OCI-LY1 (cell line): ENCODE results near the gene NSRP1.
A peak's percentile ranks its signal among the peaks of the same experiment; 100 is the strongest.

Source experiments
- H2AFZ ChIP-seq: fragments of 200-600 bp; sonication (generic), shearing (Covaris generic); 2 replicates; pipeline ENCODE4 v1.6.0; 2014; ENCODE audit warnings: antibody characterized with exemption, mild to moderate bottlenecking, low read length
- H3F3A ChIP-seq: fragments of 200-600 bp; sonication (generic), shearing (Covaris generic); 2 replicates; pipeline ENCODE4 v1.6.0; 2014; ENCODE audit warnings: mild to moderate bottlenecking, antibody characterized with exemption, low read length, moderate library complexity; ENCODE audit not compliant: insufficient read depth
- H3K27ac ChIP-seq: fragments of 200-600 bp; sonication (generic); 2 replicates; pipeline ENCODE4 v1.5.1; 2014; ENCODE audit warnings: low read length, mixed run types, mild to moderate bottlenecking, low read depth; ENCODE audit not compliant: poor library complexity, severe bottlenecking
- H3K27me3 ChIP-seq: fragments of 200-600 bp; sonication (generic); 2 replicates; pipeline ENCODE4 v1.6.0; 2014; ENCODE audit warnings: antibody characterized with exemption, mild to moderate bottlenecking, low read length, moderate library complexity; ENCODE audit not compliant: insufficient read depth
- H3K36me3 ChIP-seq: fragments of 200-600 bp; sonication (generic); 2 replicates; pipeline ENCODE4 v1.6.1; 2014; ENCODE audit warnings: mild to moderate bottlenecking, antibody characterized with exemption, low read length, moderate library complexity, mixed read lengths; ENCODE audit not compliant: insufficient read depth
- H3K4me1 ChIP-seq: fragments of 200-600 bp; sonication (generic); 2 replicates; pipeline ENCODE4 v1.5.1; 2014; ENCODE audit warnings: mild to moderate bottlenecking, low read length, moderate library complexity; ENCODE audit not compliant: insufficient read depth, severe bottlenecking
- H3K4me2 ChIP-seq: fragments of 200-600 bp; sonication (generic), shearing (Covaris generic); 2 replicates; pipeline ENCODE4 v1.6.1; 2014; ENCODE audit warnings: low read length
- H3K4me3 ChIP-seq: fragments of 200-600 bp; sonication (generic); 2 replicates; pipeline ENCODE4 v1.5.1; 2014; ENCODE audit warnings: low read length, low read depth, mild to moderate bottlenecking, mixed read lengths; ENCODE audit not compliant: poor library complexity, severe bottlenecking
- H3K79me2 ChIP-seq: fragments of 200-600 bp; shearing (Covaris generic); 2 replicates; pipeline ENCODE4 v1.6.1; 2016; ENCODE audit warnings: mixed run types, low read length, mixed read lengths; ENCODE audit not compliant: insufficient read depth
- H3K9ac ChIP-seq: fragments of 200-600 bp; sonication (generic), shearing (Covaris generic); 2 replicates; pipeline ENCODE4 v1.6.1; 2014; ENCODE audit warnings: mild to moderate bottlenecking, low read length, mixed read lengths
- H3K9me2 ChIP-seq: fragments of 200-600 bp; sonication (generic), shearing (Covaris generic); 2 replicates; pipeline ENCODE4 v1.6.1; 2014; ENCODE audit warnings: low read depth, mild to moderate bottlenecking, low read length, mixed read lengths
- H3K9me3 ChIP-seq: fragments of 200-600 bp; shearing (Covaris generic); 2 replicates; pipeline ENCODE4 v1.6.1; 2014; ENCODE audit warnings: low read length, mixed read lengths
- H4K20me1 ChIP-seq: fragments of 200-600 bp; sonication (generic), shearing (Covaris generic); 2 replicates; pipeline ENCODE4 v1.6.0; 2016; ENCODE audit warnings: mild to moderate bottlenecking, low read length; ENCODE audit not compliant: insufficient read depth
- EZH2 ChIP-seq: fragments of 200-600 bp; sonication (generic), shearing (Covaris generic); IDR thresholded peaks from 2 replicates; pipeline ENCODE4 v1.8.0; 2017; ENCODE audit warnings: borderline replicate concordance, mixed run types, mild to moderate bottlenecking, antibody characterized with exemption, low read length, moderate library complexity, mixed read lengths
- TF ChIP-seq, protein P1 (sequence below): fragments of 200-600 bp; sonication (generic), shearing (Covaris generic); IDR thresholded peaks from 2 replicates; pipeline ENCODE4 v1.5.1; 2017; ENCODE audit warnings: mild to moderate bottlenecking, antibody characterized with exemption, low read length, moderate library complexity, mixed read lengths

Gene NSRP1

DNA sequence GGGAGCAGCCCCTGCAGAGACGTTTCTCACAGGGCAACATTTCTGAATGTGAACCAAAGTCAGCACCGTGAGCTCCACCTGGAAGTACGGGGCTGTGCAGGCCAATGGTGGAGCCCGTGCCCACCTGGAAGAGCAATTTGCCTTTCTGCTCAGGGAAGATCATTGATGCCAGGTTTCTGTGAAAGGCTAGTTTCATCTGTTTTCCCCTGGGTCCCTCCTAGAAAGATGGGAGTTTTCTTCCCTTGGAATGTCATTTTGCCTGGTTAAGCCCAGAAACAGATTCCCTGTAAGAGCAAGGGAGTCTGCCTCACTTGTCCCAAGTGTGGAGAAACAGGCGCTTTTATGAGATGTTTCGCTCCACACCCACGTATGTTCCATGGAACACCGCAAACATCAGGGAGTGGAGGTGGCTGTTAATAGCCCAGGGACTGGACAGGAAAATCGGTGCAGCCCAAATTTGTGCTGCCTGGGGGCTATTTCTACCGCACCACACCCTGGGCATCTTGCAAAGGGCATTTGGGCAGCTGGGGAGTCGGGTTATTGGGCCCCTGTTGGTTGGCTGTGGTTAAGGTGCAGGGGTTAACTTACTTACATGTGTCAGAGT, 116.3 kb downstream of the NSRP1 start:
- H3F3A ChIP-seq = no peaks in the 10 kb centered on the region

DNA sequence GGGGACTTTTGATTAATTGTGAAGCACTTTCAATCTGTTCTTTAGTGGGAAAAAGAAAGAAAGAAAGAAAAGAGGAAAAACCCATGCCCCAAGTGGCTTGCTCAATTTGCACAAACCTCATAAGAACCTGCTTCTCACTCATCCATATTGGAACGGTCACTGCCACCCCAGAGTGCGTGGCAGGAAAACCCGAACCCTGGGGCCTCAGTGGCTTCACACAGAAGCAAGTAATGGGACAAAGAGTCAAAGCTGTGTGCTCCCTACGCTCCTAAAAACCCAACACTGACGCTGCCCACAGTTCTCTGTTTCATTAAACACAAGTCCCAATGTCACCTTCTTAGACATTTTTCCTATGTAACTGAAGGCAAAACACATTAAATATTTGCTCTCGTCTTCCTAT, 117.7 kb downstream of the NSRP1 start:
- Histone ChIP-seq H3F3A (no peaks in the 10 kb centered on the region), H3K79me2 (no peaks in the 10 kb centered on the region), H3K9me3 (no peaks in the 10 kb centered on the region), H3K4me2 (no peak overlapping the region), H4K20me1 (no peaks in the 10 kb centered on the region), H3K27ac (no peak overlapping the region), H2AFZ (no peak overlapping the region), H3K9ac (no peak overlapping the region), H3K4me3 (no peak overlapping the region), H3K9me2 (no peaks in the 10 kb centered on the region), H3K27me3 (peaks cover 14% of the 10 kb centered on the region), H3K4me1 (peaks cover 5% of the 10 kb centered on the region), H3K36me3 (no peaks in the 10 kb centered on the region)
- TF ChIP-seq, protein P1, sequence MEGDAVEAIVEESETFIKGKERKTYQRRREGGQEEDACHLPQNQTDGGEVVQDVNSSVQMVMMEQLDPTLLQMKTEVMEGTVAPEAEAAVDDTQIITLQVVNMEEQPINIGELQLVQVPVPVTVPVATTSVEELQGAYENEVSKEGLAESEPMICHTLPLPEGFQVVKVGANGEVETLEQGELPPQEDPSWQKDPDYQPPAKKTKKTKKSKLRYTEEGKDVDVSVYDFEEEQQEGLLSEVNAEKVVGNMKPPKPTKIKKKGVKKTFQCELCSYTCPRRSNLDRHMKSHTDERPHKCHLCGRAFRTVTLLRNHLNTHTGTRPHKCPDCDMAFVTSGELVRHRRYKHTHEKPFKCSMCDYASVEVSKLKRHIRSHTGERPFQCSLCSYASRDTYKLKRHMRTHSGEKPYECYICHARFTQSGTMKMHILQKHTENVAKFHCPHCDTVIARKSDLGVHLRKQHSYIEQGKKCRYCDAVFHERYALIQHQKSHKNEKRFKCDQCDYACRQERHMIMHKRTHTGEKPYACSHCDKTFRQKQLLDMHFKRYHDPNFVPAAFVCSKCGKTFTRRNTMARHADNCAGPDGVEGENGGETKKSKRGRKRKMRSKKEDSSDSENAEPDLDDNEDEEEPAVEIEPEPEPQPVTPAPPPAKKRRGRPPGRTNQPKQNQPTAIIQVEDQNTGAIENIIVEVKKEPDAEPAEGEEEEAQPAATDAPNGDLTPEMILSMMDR = no peak
- no peak for TF ChIP-seq EZH2

More for the DNA sequence above, 116.3 kb downstream of the NSRP1 start:
- H3K36me3 ChIP-seq = no peaks in the 10 kb centered on the region
- no peak for TF ChIP-seq EZH2
- TF ChIP-seq, protein P1 = no peak
- H3K4me1 ChIP-seq = peaks cover 5% of the 10 kb centered on the region
- H4K20me1 ChIP-seq = no peaks in the 10 kb centered on the region
- no peaks in the 10 kb centered on the region for H3K9me3 ChIP-seq
- no peak overlapping the region for H3K9ac ChIP-seq
- H3K27ac ChIP-seq = no peak overlapping the region
- no peak overlapping the region for H3K4me2 ChIP-seq
- no peak overlapping the region for H3K4me3 ChIP-seq
- no peaks in the 10 kb centered on the region for H3K9me2 ChIP-seq
- no peaks in the 10 kb centered on the region for H3K79me2 ChIP-seq
- H2AFZ ChIP-seq = no peak overlapping the region
- H3K27me3 ChIP-seq = peaks cover 6% of the 10 kb centered on the region; the same call in 1 of the 2 replicates

DNA sequence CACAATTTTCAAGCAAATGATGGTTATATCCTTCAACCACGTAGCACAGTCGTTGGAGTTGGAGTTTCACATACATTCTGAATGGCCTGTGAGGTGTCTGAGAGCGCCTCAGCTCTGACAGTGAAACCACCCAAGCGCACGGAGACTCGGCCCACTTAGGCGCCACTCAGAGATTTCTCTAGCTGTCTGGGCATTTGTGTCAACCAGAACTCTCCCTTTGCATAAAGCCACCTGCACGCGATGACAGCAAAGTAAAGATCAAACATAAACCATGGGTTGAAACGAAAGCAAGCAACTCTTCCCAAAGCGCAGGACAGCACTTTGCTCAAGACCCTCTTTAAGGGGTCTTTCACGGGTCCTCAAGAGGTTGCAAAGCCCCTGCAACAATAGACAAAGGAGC, 118.3 kb downstream of the NSRP1 start:
- Histone ChIP-seq H3K79me2 (no peaks in the 10 kb centered on the region), H3K27me3 (peaks cover 14% of the 10 kb centered on the region), H2AFZ (no peak overlapping the region), H3K9me3 (no peaks in the 10 kb centered on the region), H3F3A (no peaks in the 10 kb centered on the region), H3K9me2 (no peaks in the 10 kb centered on the region), H3K4me3 (no peak overlapping the region), H3K27ac (no peak overlapping the region), H4K20me1 (no peaks in the 10 kb centered on the region), H3K4me1 (peaks cover 5% of the 10 kb centered on the region), H3K4me2 (peak overlapping the region; percentile 15; the same call in 1 of the 2 replicates), H3K36me3 (no peaks in the 10 kb centered on the region; the same call in 1 of the 2 replicates), H3K9ac (no peak overlapping the region)
- TF ChIP-seq EZH2 = no peak
- TF ChIP-seq, protein P1 = no peak
